GM19239 (cell line): Measurements from ENCODE around the gene PLA2G4C.
"Not testable (repeated sequence)": the region's sequence is repeated elsewhere in the genome, so short reads cannot be mapped to it uniquely, and the experiment has no call there.

ENCODE experiments used
- DNase-seq: peaks from one replicate; pipeline ENCODE4 v3.0.0; 2011; ENCODE audit warnings: low spot score; ENCODE audit not compliant: insufficient read length
- FAIRE-seq: peaks from 2 replicates; lab custom pipeline; 2011; peaks lifted over from hg19 to GRCh38; lab: Jason Lieb, UNC

Gene PLA2G4C

DNA sequence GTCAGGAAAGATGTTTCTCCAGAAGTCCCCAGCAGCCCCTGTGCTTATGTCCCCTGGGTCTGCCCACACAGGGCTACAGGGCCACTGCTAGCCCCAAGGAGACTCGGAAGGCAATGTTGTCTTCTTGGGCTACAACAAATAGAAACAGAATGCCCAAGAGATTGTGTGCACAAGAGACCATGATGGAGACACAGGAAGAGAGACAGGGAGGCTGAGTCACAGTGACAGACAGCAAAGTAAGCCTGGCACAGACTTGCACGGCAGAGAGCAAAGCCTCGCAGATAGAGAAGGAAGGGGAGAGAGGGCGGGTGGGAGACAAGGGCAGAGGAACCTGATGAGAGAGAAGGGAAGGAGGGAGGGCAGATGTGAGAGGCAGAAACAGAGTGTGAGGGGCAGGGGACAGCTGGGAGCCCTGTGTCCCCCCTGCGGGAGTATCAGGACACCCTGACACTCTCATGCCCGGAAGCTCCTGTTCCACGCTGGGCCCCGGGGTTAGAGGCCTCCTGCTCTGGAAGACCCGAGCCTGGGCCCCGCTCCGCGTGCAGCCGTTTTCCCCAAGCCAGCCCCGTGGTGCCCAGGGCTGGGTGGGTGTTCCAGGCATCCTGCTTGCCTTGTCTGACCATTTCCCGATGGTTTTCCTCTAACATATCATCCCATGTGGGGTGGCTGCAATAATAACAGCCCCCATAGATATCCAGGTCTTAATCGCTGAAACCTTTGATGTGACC is 2.7 kb upstream of the PLA2G4C start:
- DNase-seq, result no peak

DNA sequence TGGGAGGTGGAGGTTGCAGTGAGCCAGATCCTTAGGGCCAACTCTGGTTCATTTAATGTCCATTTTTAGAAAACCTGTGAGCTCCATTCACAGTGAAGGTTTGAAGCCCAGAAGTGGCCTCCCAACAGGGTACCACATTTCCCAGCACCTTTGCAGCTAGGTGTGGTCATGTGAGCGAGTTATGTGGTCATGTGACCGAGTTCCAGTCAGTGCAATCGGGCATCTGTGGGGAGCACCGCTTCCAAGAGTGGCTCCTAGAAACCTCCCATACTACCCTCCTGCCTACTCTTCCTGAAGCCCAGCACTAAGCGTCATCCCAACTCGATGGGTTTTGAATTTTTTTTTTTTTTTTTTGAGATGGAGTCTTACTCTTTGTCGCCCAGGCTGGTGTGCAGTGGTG is 663 bp upstream of the PLA2G4C start:
- DNase-seq (no peak), FAIRE-seq (no peak)

More for the DNA sequence above, 2.7 kb upstream of the PLA2G4C start:
- no peak for FAIRE-seq

DNA sequence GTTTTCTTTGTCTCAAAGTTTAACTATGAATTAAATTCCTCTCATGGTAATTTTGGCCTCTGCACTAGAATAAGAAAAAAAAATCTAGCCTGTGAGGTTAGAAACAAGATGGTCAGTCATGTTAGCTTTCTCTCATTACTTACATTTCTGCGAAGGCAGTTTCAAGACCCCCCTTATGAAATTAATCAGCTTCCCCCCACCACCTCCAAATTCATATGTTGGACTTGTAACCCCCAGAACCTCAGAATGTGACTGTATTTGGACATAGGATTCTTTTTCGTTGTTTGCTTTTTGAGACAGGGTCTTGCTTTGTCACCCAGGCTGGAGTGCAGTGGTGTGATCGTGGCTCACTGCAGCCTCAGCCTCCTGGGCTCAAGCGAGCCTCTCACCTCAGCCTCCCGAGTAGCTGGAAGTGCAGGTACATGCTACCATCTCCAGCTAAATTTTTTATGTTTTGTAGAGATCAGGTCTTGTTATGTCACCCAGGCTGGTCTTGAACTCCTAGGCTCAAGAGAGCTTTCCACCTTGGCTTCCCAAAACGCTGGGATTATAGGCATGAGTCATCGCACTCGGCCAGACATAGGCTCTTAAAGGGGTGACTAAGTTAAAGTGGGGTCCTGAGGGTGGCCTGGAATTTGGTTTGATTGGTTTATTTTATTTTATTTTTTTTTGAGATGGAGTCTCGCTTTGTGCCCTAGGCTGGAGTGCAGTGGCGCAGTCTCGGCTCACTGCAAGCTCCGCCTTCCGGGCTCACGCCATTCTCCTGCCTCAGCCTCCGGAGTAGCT is 1.4 kb downstream of the PLA2G4C start:
- FAIRE-seq (no peak), DNase-seq (no peak)

DNA sequence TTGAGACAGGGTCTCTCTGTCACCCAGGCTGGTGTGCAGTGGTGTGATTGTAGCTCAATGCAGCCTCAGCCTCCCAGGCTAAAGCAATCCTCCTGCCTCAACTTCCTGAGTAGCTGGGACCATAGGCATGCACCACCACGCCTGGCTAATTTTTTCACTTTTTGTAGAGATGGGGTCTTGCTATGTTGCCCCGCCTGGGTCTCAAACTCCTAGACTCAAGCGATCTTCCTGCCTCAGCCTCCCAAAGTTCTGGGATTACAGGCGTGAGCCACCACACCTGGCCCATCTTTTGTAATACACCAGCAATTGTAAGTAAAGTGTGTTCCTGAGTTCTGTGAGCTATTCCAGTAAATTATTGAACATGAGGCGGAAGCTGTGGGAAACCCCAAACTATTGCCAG is 6.7 kb downstream of the PLA2G4C start:
- DNase-seq (no peak), FAIRE-seq (no peak)

DNA sequence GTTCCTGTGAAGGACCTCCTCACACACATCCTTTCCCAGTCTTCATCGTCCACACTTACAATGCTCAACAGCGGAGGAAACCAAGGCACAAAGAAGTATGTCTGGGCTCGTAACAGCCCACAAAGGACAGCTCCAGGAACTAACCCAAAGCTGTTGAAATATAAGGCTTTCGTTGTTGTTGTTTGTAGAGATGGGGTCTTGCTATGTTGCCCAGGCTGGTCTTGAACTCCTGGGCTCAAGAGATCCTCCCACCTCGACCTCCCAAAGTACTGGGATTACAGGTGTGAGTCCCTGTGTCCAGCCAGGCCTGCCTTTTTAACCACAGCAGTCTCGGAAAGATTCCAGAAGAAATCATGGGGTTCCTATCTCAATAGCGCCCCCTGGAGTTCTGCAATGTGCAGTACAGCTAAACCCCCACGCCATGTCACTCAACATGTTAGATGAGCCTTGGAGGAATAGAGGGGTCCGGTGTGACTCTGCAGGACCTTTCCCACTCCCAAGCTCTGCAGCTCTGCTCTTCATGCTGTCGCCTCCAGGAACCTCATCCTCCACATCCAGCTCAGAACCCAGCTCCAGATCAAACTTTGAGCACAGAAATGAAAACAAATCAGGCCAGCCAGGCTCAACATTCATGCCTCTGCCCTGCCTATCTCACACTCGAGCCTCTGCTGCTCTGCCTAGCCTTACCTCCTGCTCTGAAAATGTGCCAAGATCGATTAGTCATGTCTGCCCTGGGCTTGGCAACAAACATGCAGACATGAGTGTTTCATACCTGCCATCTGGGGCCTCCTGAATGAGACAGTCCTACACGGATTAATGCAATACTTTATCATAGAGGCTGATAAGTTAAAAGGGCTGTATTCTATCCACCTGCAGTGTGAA is 7.5 kb downstream of the PLA2G4C start:
- no peak for FAIRE-seq
- DNase-seq, result no peak

DNA sequence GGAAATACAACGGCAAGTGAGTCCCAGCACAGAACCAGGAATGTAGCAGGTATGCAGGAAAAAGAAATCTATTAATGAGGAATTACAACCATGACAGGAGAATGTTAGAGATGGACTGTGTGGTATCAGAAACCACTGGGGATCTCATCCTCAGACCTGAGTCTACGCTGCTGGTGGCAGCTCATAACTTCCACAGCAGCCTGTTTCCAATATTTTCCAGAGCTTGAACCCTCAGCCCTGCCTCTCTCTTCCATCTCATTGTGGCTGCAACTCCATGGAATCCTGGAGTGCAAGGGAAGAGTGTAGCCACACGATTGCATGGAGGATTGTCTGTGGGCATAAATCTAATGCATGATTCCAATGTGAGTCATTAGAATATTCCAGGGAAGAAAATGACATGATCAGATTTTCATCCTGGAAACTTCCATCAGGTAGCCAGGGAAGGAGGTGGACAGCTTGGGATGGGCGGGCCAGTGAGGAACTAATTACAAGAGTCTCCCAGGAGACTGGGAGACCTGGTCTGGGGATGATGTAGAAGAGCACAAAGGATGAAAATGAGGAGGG is 14.9 kb downstream of the PLA2G4C start:
- FAIRE-seq (no peak), DNase-seq (no peak)

DNA sequence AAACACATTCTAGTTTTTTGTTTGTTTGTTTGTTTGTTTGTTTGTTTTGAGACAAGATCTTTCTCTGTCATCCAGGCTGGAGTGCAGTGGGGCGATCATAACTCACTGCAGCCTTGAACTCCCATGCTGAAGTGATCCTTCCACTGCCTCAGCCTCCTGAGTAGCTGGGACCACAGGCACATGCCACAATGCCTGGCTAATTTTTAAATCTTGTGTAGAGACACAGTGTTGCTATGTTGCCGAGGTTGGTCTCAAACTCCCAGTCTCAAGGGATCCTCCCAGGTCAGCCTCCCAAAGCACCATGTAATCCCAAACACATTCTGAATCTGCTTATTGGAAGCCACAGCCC is 15.8 kb downstream of the PLA2G4C start:
- DNase-seq (no peak), FAIRE-seq (no peak)

DNA sequence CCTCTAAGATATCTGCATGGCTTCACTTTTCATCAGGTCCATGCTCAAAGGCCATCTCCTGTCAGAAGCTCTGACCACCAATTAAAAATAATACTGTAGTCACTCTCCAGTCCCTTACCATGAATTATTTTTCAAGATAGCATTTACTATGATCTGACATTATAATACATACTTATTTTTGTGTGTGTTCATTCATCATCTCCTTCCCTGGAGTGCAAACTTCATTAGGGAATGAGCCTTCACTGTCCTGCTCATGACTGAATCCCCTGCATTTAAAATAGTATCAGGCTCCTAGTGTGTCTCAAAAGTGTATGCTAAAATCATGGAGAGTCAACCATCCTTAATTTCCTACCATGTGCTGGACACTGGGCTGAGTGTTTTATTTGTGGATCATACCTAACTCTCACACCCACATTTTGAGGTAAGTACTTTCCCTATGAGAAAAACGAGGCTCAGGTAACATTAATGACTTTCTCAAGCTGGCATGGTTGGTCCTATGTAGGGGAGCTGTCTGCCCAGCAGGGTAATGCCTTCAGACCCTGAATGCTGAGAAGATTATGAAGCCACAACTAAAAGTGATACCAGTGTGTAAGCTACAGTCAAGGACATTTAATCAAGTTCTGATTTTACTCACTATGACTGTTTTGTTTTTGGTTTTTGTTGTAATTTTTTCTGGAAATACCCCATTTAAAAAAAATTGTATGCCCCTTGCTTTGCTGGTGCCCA is 16.3 kb downstream of the PLA2G4C start:
- no peak for FAIRE-seq
- no peak for DNase-seq

DNA sequence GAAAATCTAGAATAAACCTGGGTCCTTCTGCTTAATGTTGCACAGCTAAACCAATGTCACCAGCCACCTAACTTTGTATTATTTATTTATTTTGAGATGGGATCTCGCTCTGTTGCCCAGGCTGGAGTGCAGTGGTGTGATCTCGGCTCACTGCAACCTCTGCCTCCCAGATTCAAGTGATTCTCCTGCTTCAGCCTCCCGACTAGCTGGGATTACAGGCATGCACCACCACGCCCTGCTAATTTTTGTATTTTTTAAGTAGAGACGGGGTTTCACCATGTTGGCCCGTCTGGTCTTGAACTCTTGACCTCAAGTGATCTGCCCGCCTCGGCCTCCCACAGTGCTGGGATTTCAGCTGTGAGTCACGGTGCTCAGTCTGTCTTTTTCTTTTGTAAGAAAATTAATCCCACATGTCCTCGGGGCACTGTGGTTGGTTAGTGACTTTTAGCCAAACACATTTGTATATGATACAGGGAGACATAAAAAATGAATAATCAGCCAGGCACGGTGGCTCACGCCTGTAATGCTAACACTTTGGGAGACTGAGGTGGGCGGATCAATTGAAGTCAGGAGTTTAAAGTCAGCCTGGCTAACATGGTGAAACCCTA is 19.4 kb downstream of the PLA2G4C start:
- FAIRE-seq, DNase-seq: not testable (repeated sequence)

DNA sequence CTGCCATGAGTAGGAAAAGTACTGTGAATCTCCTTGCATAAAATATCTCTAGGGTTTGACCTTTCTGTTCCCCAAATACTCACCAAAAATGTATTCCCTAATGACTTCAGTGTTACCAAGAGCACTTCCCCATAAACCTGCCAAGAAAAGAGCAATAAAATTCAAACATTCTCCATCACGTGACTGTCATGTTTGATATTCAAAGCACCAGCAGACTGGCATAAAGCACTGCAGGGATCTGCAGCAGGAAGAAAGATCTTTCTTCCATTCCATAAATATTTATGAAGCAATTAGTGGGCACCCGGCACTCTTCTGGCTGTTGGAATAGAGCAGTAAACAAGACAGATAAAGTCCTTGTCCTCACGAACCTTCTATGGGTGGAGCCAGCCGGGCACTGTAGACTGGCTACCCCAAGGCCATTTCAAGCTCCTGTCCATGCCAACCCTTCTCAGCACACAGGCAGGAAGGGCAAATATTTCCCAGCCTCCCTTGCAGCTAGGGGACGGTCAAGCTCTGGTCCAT is 20.3 kb downstream of the PLA2G4C start:
- no peak for FAIRE-seq
- DNase-seq, result no peak

DNA sequence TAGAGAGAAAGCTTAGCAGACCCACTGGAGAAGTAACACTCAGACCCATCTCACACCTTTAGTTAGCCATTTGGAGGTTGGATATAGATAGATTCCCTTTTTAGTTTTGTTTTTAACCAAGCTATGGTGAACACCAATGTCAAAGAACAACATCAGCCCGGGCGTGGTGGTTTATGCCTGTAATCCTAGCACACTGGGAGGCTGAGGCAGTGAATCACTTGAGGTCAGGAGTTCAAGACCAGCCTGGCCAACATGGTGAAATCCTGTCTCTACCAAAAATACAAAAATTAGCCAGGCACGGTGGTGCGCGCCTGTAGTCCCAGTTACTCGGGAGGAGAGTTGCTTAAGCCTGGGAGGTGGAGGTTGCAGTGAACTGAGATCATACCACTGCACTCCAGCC is 21.6 kb downstream of the PLA2G4C start:
- FAIRE-seq, DNase-seq: not testable (repeated sequence)

DNA sequence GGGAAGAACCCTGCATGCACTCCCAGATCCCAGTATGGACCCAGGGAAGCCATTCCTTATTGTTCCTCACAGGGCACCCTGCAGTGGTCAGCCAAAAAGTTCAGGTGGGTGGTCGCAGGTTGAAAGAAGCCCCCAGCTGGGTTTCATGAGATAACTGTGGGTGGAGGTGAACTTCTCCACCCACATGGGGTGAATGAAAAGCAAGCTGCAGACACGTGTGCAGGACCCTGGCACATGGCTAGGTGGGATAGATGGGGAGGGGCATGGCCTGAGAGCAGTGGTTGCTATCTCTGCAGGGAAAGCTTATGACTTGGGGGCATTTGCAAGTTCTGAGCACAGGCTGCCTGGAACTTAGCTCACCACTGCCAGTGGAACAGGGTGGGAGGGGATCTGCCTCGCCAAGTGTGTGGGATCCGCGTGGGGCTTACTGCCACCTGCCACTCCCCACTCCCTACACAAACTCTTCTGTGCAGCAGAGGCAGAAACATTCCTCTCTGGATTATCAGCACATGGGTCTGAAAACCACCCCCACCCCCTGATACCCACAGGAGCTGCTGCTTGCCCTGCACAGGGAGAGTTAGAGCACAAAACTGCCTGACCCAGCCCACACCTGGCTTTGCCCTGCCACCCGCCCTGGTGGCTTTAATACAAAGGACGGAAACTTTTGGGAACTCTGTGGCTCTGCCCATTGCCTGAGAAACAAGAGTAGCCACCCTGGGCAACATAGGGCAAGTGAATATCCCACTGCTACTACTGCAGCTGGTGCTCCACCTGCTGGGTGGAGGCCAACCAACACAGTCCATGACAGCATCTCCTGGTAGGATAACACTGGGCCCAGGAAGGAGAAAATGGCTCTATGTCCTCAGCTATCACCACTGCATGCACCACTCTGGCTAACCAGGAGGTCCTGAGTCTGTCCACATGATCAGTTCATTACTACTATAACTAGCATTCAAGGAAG is 24.4 kb downstream of the PLA2G4C start:
- FAIRE-seq, result no peak
- no peak for DNase-seq

DNA sequence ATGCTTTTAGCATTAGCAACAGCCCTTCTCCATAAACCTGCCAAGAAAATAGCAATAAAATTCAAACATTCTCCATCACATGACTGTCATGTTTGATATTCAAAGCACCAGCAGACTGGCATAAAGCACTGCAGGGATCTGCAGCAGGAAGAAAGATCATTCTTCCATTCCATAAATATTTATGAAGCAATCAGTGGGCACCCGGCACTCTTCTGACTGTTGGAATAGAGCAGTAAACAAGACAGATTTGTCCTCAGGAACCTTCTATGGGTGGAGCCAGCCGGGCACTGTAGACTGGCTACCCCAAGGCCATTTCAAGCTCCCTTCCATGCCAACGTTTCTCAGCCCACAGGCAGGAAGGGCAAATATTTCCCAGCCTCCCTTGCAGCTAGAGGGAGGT is 25.5 kb downstream of the PLA2G4C start:
- DNase-seq (no peak), FAIRE-seq (no peak)

DNA sequence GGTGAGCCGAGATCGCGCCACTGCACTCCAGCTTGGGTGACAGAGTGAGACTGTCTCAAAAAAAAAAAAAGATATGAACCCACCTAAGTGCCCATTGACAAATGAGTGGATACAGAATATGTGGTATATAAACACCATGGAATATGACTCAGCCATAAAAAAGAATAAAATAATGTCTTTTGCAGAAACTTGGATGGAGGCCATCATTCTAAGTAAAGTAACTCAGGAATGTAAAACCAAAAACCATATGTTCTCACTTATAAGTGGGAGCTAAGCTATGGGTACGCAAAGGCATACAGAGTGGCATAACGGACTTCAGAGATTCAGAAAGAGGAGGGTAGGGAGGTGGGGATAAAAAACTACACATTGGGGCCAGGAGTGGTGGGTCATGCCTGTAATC is 29.5 kb downstream of the PLA2G4C start:
- DNase-seq (no peak), FAIRE-seq (no peak)

DNA sequence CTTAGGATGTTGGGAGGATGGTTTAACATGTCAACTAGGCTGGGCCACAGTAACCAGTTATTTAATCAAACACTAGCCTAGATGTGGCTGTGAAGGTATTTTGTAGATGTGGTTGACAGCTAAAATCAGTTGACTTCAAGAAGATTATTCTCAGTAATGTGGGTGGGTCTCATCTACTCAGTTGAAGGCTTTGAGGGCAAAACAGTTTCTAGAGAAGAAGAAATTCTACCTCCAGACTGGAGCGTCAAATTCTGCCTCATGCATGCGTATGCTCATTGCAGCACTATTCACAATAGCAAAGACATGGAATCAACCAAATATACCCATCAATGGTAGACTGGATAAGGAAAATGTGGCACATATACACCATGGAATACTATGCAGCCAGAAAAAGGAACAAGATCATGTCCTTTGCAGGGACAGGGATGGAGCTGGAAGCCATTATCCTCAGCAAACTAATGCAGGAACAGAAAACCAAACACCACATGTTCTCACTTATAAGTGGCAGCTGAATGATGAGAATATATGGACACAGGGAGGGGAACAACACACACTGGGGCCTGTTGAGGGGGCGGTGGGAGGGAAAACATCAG is 40.3 kb downstream of the PLA2G4C start:
- not testable (repeated sequence) for FAIRE-seq

DNA sequence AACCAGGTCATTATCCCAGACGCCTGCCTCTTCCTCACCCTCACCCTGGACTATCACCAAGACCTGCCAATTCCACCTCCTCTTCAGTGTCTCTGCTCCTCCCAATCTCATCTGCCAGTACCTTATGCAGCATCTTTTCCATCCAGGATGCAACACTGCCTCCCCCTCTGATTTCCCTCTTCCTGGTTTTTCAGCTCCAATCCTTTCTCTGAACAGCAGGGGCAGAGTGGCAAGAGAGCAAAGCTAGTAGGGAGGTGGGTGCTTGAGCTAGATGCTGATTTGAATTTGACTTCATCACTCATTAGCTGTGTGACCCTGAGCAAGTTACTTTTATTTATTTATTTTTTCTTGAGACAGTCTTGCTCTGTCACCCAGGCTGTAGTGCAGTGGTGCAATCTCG is 41.2 kb downstream of the PLA2G4C start:
- DNase-seq (no peak), FAIRE-seq (no peak)

More for the DNA sequence above, 40.3 kb downstream of the PLA2G4C start:
- not testable (repeated sequence) for DNase-seq

DNA sequence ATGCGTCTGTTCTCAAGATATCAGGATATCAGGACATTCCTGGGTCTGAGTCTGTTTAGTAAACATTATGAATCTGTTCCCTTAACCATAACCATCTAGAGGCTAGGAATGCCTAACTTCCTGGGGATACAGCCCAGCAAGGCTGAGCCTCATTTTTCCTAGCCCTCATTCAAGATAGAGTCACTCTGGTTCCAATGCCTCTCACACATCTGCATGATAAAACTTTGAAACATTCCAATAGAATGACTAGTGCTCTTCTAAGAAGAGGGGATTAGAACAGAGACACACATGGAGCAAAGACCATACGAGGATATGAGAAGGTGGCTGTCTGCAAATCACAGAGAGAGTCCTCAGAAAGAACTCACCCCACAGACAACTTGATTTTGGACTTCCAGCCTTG is 46.1 kb downstream of the PLA2G4C start:
- FAIRE-seq (no peak), DNase-seq (no peak)
